ENCODE data around the gene NRROS.

Gene NRROS

GRCh38 chr3:196706327-196706726 lies 66.8 kb downstream of the NRROS start:
- H3K9me3 Mint-ChIP-seq (ENCODE audit: low read depth): no peaks in the 10 kb centered on the region
- no peaks in the 10 kb centered on the region for H3K27me3 Mint-ChIP-seq
- H3K4me3 Mint-ChIP-seq: no peak overlapping the region
- H3K36me3 Mint-ChIP-seq: peaks cover 4% of the 10 kb centered on the region
- H3K27ac Mint-ChIP-seq: no peak overlapping the region
- peaks cover 8% of the 10 kb centered on the region for H3K4me1 Mint-ChIP-seq (ENCODE audit: low read depth)

- no peak overlapping the region for H3K27ac Mint-ChIP-seq
- peaks cover 4% of the 10 kb centered on the region for H3K36me3 Mint-ChIP-seq
- no peaks in the 10 kb centered on the region for H3K9me3 Mint-ChIP-seq (ENCODE audit: low read depth)
- peaks cover 12% of the 10 kb centered on the region for H3K4me1 Mint-ChIP-seq (ENCODE audit: low read depth)
- H3K27me3 Mint-ChIP-seq: no peaks in the 10 kb centered on the region
- no peak overlapping the region for H3K4me3 Mint-ChIP-seq
These were observed 67.2 kb downstream of the NRROS start for GRCh38 chr3:196706731-196707130.

GRCh38 chr3:196707566-196707965 lies 68.1 kb downstream of the NRROS start:
- Mint-ChIP-seq H3K4me1 (ENCODE audit: low read depth) (peaks cover 13% of the 10 kb centered on the region), H3K4me3 (no peak overlapping the region), H3K9me3 (ENCODE audit: low read depth) (no peaks in the 10 kb centered on the region), H3K36me3 (peaks cover 4% of the 10 kb centered on the region), H3K27ac (no peak overlapping the region), H3K27me3 (no peaks in the 10 kb centered on the region)

GRCh38 chr3:196708467-196708866 lies 69.0 kb downstream of the NRROS start:
- Mint-ChIP-seq H3K4me3 (no peak overlapping the region), H3K4me1 (ENCODE audit: low read depth) (peaks cover 18% of the 10 kb centered on the region), H3K27ac (no peak overlapping the region), H3K36me3 (peaks cover 4% of the 10 kb centered on the region), H3K9me3 (ENCODE audit: low read depth) (no peaks in the 10 kb centered on the region), H3K27me3 (no peaks in the 10 kb centered on the region)
